Measurements from ENCODE around the gene TJP1.
"Not testable (repeated sequence)": the region's sequence is repeated elsewhere in the genome, so short reads cannot be mapped to it uniquely, and the experiment has no call there.

The TJP1 gene

DNA sequence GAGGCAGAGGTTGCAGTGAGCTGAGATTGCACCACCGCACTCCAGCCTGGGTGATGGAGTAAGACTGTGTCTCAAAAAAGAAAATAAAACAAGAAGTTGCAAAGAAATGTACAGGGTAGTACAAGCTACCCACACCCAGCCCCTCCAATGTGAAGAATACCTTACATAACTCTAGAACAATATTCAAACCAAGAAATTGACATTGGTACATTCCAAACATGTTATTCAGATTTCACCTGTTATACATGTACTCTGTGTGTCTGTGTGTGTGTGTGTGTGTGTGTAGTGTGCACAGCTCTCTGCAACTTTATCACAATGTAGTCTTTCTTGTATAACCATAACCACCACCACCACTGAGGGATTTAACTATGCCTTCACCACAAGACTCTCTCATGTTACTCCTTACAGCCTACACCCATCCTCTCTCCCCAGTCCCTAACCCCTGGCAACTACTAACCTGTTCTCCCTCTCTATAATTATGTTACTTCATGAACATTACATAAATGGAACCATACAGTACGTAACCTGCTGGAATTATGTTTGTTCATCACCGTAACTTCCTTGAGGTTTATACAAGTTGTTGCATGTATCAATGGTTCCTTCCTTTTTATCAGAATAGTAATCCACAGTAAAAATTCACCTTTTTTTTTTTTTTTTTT, 16.2 kb upstream of the TJP1 start:
- no peak for DNase-seq (ENCODE audit: low read depth)

DNA sequence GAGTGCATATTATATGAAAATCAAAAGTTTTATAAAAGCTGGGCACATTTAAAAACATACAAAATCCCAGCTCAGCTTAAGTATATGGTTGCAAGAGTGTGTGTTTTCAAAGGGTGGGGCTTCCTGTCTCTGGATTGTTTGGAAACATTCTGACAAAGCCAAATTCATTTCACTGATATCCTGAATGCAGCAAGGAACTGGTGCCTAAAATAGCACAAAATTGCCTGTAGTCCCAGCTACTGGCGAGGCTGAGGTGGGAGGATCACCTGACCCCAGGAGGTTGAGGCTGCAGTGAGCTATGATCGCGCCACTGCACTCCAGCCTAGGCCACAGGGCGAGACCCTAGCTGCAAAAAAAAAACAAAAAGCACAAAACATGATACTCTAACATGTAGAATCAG, 13.0 kb upstream of the TJP1 start:
- no peak for DNase-seq (ENCODE audit: low read depth)

DNA sequence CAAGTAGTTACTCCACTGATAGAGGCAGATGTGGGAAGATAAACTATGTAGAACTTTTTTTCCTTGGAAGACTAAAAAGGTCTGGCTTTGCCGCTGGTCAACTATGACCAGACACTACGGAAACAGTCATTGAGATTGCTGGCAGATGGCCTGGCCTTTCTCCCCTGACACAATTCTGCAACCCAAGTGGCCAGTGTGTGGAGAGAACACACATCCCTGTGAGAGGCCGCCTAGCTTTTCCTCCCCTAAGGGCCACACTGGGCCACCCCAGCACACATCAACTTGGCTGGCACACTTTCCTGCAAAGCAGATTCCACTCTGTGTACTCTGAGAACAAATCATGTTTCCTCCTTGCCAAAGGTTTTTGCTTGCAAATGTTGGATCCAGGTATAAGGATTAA, 10.4 kb upstream of the TJP1 start:
- DNase-seq (ENCODE audit: low read depth): no peak

DNA sequence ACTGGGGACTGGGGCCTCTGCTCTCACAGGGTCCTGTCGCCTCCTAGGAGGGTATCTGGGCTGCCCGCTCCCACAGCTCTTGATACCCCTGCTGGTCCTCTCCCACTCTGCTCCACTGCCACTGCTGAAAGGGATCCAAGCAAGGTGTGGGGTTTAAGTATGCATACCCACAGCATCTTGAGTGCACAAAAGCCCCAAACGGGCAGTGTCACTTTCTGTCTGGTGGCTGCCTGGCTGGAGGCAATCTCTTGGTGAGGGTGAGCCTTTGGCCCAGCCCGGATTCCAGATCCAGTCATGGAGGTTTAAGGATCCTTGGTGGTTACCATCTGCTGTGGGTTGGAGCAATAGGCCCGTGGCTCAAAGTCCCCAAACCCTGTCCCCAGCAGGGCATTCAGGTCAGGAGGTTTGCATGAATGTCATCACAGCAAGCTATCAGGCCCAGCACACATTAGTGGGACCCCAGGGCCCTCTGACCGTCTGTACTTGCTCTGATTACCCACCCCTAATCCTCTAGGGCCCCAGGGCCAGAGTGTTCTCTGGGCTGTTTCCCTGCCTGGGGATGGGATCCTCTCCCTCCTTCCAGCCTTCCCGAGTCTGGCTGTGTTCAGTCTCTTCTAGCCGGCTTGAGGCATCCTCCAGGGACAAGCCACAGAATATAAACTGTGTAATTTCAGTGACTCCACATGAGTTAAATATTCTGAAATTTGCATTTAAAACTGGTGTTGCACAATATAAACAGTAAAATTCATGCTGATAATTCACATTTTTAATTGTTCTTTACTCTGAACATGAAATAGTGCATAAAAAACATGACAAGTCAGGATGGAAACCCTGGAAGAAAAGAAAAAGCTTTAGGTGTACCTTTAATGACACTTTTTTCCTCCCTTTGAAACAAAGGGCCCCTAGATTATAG, 4.9 kb upstream of the TJP1 start:
- no peak for DNase-seq (ENCODE audit: low read depth)

DNA sequence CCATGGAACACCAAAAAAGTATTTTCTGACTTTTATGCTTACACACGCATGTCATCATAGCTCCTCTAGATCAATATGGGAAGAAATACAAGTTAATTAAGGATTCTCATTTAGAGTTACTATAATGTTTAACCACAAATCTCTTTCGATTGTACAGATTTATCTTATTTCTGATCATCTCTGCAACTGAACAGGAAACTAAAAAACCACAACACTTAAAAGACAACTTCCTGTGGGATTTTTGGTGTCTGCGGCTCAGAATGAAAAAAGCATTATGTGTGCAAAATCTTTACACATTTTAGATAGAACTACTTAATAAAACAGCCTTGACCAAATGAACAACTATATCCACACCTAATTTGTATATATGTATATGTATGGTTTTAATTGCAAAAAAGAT, 3.0 kb upstream of the TJP1 start:
- no peak for DNase-seq (ENCODE audit: low read depth)

DNA sequence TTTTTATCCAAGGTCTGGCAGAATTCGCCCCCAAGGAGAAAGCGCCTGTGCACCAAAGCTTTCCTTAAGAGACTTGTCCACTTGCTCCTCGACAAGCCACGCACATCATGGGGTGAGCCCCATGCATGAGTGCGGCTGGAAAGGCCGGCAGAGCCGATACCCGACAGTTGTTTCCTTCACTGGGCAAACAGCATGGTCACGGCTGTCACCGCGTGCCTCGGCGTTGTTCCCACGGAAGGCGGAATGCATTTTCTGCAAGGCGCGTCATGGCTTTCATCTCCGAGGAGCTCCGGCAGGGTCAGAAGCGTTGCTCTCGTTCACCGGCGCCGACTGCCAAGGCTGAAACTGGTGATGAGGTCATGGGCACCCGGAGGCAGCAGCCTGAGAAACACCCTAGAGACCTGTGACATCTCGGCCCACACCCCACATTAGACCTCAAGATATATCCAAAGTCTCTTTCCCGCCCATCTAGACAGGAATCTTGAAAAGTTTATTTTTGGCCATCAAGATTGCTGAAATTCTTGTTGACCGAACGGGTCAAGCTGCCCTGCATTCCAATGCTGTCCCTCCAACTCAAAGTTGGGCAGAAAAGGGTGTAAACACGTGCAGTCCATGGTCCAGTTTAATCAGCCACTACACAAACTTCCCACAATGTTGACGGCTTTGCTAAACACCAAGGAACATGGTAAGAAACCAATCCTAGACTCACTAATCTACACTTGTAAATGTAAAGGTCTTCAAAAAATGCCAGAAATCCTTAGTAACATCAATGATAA, 604 bp upstream of the TJP1 start:
- DNase-seq (ENCODE audit: low read depth): no peak

DNA sequence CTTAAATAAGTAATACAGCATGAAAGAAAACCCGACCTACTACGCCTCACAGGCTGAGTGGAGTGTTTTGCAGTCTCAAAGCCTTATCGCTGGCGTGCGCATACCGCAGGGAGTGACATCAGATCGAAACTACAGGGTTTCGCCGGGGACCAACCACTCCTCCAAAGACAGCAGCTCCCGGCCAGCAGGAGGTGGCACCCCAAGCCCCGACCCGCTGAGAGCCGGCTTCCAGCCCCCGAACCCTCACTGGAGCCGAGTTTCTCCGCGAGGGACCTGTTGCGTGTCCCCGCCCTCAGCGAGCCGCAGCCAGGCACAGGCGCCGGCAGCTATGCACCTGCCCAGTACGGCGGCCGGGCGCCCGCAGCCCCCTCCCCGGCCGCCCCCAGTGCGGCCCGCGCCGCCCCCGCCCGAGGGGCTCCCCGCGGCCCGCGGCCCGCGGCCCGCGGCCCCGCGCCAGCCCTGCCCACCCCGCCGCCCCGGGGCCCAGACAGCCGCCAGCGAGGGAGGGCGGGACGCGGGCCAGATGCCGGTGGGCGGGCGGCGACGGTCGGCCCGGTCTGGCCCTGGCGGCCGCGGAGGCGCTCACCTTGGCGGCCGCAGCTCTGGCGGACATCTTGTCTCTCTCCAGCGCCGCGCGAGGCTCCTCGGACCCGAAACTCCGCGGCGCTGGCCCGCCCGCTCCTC, 710 bp downstream of the TJP1 start:
- no peak for DNase-seq (ENCODE audit: low read depth)

DNA sequence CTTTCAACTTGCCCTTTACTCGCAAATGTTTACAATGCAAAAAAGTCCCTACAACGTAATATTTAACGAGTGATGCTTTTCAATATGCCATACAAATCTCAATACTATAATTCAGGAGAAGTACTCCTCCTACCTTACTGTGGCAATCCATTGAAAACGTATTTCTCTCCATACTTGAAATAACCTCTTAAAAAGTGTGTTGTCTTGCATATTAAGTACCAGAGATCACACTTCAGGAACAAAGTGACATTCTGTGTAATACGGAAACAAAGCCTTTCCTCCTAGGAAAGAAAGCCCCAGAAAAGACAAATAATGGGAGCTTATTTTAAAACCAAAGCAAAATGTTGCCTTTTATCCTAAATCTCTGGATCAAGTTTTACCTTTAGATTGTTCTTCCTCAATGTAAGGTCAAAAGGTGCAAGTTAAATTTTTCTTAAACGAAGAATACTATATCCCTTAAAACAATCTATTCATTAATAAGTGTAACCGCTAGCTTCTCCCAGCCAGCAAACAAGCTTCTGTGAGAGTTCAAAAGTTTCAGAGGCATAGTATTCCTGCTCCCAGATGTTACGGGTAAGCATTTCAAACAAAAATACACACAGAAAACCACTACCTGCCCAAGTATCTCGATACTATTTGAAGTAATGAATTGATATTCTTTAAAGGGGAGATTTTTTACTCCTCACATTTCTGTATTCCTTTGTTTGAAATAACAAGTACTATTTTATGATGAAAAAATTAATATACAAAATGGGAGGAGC, 1.7 kb downstream of the TJP1 start:
- DNase-seq (ENCODE audit: low read depth): no peak

DNA sequence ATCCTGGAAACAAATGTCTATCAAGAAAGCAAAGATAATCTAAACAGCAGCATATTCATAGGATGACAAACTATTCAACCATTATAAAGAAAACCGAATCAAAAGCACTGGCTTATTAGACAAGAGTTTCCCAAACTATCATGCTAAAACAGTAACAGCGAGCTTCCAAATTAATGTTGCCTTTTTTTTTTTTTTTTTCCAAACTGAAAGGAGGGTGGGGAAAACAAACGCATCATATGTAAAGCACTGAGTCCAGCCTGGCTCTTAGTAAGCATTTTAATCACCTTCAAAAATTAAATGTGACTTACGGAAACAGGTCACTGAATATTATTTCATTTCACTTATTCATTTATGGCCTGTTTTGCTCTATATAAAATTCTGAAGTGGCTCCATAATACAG, 2.3 kb downstream of the TJP1 start:
- no peak for DNase-seq (ENCODE audit: low read depth)

DNA sequence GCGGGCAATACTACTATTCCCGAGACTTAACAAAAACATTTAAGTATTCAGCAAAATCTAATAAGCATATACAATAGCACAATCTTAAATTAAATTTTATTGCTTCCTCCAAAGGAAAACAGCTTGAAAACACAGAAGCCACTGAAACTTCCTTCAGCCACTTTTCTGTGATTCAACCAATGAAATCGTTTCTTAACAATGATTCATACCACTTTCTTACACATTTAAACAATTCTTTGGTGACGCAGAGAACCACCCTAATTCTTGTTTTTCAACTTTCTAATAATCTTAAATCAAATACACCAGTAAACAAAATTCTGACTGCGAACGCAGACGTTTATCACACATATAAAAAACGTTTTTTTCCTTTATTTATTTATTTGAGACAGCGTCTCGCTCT, 4.1 kb downstream of the TJP1 start:
- no peak for DNase-seq (ENCODE audit: low read depth)

DNA sequence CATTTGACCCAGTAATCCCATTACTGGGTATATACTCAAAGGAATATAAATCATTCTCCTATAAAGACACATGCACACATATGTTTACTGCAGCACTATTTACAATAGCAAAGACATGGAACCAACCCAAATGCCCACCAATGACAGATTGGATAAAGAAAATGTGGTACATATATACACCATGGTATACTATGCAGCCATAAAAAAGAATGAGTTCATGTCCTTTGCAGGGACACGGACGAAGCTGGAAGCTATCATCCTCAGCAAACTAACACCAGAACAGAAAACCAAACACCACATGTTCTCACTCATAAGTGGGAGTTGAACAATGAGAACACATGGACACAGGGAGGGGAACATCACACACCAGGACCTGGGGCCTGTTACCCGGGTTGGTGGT, 4.8 kb downstream of the TJP1 start:
- DNase-seq (ENCODE audit: low read depth): not testable (repeated sequence)

DNA sequence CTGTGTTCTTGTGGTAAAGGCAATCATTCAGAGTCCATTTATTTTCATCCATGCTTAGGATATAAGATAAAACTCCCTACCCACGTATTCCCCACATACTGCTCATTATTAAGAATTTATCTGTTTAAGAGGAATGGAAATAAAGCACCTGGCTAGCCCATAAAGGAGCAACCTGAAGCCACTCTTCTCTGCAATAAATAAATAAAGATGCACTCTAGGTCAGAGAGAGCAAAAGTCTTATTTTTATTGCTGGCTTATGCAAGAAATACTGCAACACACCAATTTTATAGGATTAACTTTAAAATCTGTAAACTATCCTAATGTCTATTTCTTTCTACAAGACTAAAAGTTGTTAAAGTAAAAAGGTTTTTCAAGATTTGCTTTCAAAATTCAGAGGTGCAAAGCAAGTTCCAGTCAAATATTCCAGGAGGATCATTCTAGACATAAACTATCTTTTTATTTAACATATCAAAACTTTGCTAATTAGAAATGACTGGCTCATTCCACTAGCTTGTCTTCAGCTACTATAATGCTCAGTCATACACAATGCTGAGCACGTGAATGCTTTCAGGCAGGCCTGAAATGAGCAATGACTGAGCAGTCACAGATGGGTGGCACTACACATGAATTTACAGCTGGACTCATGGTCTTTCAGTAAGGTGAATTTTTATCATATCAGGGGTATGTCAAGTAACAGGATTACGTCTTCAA, 7.1 kb downstream of the TJP1 start:
- no peak for DNase-seq (ENCODE audit: low read depth)

DNA sequence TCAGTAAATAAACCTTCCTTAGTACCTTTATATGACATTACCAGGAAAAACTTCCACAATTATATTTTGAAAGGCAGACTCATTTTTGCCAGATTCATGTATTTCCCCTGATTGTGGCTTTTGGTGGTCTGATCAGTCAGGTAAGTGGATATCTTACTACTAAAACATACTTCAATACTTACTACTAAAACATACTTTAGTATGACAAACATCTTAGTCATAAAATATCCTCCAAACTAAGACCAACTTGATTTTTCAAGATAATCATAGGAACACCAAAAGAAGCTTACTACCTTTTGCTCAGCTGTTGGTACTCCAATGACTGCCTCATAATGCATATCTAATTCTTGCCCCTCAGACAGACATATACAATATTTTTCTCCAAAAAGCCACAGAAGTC, 9.3 kb downstream of the TJP1 start:
- no peak for DNase-seq (ENCODE audit: low read depth)

DNA sequence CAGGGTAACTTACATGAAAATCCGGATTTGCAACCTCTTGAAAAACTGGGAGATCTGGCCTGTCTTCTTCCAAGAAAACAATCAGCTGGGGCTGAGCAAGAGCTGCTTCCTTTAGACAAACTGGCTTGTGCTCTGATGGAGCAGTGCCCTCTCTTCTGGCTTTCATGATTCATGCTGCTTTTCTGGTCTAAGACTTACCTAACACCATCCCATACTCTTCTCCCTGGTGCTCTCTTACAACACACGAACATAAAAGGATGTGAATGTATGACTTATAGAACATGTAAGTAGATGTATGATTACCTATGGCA, 9.9 kb downstream of the TJP1 start:
- no peak for DNase-seq (ENCODE audit: low read depth)

DNA sequence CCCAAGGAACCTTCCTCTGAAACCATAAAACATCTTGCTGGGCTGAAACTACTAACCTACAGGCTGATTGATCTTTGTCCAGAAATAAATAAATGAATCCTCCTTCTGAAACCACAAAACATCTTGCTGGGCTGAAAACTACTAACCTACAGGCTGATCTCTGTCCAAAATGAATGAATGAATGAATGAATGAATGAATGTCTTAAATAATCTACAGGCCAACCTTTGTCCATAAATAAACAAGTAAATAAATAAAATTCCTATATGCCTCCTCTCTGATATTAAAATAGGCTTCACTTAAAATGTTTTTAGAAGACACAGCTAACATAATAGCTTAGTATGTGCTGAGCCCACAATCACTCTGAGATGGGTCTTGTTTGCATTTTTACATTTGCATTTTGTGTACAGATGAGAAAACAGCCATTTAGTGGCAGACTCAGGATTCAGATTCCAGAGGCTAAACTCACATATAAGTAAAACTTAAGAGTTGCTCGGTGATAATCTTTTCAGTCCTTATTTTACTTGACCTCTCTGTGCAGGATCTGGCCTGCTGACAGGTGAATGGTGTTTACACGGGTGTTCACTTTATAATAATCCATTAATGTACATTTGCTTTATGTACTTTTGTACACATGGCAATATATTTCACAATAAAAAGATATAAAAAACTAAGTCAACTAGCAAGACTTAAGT, 10.4 kb downstream of the TJP1 start:
- DNase-seq (ENCODE audit: low read depth): no peak

DNA sequence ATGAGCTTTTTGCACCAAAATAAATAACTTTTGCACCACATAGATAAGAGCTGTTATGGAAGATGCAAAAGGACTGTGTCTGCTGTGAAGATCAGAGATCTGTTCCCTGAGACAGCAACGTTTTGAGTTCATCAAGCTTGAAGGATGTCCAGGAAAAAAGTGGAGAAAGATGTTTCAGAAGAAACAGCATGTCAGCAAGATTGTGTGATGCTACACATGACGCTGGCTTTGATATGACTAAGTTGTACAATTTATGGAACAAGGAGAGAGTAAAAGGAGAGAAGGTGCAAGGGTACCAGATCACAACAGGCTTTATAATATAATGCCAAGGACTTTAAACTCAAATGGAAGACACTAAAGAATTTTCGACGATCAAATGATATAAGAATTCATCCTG, 16.6 kb downstream of the TJP1 start:
- DNase-seq (ENCODE audit: low read depth): no peak

DNA sequence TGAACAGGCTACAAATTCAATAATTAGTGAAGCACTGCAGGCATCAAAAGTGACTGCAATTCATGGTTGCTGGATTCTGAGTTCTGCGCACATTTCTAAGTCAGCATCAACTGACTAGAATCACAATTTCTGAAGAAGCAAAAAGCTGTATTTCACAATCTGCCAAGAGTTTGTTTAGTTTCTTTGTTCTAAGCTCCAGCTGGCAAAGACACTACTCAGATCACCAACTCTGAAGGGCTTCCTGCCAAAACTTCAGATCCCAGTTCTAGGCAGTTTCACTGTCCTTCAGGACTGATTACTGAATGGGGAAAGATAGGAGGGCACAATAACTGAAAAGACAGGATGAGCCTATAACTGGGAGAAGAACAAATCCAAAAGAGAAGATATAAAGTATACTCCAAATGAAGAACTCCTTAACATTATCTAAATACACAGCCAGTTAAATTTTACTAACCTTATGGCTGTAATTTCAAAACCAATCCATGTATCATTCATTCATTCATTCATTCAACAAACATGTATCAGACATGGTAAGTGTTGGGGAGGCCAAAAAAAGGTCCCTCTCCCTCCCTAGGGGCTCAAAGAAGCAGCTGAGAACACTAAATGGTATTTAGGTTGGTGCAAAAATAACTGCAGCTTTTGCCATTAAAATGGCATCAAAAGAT, 17.1 kb downstream of the TJP1 start:
- DNase-seq (ENCODE audit: low read depth): no peak

DNA sequence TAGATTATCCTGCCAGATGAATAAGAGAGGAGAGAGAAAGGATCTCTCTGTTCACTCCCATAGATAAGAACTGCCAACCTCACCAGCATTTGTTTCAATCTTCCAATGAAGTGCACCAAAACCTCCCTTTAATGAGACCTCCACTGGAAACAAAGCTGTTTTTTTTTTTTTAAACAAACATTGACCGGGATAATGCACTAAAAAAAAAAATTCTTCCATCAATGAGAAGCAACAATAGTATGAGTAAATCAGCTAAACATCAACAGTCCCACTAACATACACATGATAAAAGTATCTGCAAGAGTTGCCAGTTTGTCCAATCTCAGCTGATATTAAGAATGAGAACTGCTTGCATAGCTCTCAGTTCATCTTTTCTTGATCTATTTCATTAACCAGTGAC, 19.9 kb downstream of the TJP1 start:
- no peak for DNase-seq (ENCODE audit: low read depth)

DNA sequence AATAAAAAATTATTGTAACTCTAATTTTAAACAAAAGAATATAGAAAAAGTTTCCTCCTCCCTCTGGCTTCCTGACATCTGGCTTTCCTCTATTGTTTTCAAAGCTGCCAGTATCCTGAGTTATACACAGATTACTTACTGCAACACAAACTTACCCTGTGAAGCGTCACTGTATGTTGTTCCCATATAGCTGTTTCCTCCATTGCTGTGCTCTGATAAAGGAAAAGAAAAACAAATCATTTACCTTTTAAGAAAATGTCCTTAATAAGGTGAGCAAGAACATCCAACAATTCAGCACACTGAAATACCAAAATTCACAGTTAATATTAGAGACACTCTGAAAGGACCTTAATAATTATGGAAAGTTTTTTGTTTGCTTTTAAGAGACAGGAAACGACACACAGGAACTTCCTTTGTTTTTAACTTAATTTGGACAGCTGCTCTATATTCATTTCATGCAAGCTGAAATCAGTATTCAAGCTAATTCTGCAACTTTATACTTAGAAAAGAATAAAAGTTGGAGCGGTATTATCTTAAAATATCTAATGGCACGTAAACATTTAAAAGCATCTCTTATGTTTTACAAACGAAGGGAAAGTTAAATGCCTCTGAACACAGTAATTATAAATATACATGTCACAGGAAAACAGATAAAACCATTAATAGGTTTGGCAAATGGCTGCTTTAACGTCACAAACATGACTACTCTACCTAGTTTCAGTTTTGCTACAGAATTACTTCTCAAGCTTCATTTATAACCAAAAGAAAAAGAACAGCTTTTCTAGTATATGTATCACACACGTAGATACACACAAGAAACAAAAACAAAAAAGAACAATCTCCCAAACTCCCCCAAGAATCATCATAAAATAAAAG, 21.5 kb downstream of the TJP1 start:
- DNase-seq (ENCODE audit: low read depth): no peak
